Fibroblast of the aortic adventitia (primary cell): ENCODE results near the gene KLK14. TPM values are rescaled to one million over a fixed set of nuclear protein-coding genes. Genes with fewer than 3 reads are reported as not detected.

Experiments
- DNase-seq: peaks from one replicate; pipeline ENCODE4 v3.0.0-alpha.2; 2010; ENCODE audit warnings: low read depth
- H3K4me3 ChIP-seq: 2 replicates; pipeline ENCODE4 v1.5.1; 2011; ENCODE audit warnings: low read depth, mild to moderate bottlenecking, control low read depth, low read length, moderate library complexity
- total RNA-seq: library from RNA; depleted of rRNA; stranded (reverse); fragments of >200 nt; gene quantifications from 2 replicates; pipeline ENCODE4 v1.2.3, GENCODE V29; 2012; ENCODE audit warnings: low replicate concordance
- TF ChIP-seq, protein P1 (sequence below): IDR thresholded peaks from 2 replicates; pipeline ENCODE4 v1.5.1; 2011; ENCODE audit warnings: mild to moderate bottlenecking, low read length, control low read depth, inconsistent platforms; ENCODE audit not compliant: insufficient read depth

The KLK14 gene
- total RNA-seq, 1 donor, result not detected

DNA sequence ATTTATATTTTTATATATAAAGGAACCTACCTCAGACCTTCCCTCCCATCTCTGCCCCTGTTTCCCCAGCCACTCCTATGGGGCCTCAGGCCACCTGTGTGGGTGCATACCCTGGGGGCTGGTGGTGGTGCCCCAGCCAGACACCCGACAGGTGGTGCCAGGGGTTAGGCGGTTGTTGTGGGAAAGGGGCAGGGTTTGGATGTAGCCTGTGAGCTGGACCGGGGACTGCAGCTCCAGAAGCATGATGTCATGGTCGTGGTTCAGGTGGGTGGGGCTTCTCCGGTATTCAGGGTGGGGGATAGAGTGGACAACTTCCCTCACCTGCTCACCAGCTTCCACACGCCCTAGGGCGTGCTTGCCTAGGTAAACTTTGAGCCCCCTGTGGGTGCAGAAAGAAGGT lies 23.0 kb downstream of the KLK14 start:
- DNase-seq, result no peak
- TF ChIP-seq, protein P1, sequence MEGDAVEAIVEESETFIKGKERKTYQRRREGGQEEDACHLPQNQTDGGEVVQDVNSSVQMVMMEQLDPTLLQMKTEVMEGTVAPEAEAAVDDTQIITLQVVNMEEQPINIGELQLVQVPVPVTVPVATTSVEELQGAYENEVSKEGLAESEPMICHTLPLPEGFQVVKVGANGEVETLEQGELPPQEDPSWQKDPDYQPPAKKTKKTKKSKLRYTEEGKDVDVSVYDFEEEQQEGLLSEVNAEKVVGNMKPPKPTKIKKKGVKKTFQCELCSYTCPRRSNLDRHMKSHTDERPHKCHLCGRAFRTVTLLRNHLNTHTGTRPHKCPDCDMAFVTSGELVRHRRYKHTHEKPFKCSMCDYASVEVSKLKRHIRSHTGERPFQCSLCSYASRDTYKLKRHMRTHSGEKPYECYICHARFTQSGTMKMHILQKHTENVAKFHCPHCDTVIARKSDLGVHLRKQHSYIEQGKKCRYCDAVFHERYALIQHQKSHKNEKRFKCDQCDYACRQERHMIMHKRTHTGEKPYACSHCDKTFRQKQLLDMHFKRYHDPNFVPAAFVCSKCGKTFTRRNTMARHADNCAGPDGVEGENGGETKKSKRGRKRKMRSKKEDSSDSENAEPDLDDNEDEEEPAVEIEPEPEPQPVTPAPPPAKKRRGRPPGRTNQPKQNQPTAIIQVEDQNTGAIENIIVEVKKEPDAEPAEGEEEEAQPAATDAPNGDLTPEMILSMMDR, result no peak
- no peak overlapping the region for H3K4me3 ChIP-seq

DNA sequence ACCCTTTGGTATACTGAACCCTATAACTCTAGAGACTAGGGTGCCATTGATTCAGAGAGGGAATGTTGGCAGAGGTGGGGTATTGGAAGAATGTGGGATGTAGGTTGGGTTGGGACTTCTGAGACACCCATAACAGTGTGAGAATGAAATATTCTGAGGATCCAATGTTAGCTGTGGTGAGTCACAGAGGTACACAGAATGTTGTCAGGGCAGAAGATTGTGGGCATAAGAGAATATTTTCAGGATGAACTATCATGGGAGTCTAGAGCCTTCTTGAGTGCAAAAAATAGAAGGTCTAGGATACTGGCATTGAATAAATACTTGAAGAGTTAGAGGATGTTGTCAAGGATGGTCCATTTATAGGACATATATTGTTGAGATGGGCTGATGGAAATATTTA lies 26.8 kb downstream of the KLK14 start:
- no peak for DNase-seq
- TF ChIP-seq, protein P1, result no peak
- no peak overlapping the region for H3K4me3 ChIP-seq

DNA sequence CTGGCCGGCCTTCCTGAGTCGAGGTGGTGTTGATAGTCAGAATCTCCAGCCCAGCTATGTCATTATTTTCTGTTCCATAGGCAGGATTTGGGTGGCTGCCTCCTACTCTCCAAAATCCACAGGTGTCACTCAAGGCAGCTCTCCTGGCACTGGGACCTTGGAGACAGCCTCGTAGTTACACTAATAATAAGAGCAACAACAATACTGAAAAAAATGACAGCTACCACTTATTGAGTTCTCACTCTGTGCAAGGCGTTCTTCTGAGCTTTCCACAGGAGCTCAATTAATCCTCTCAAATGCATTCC lies 35.7 kb downstream of the KLK14 start:
- TF ChIP-seq, protein P1, result no peak
- H3K4me3 ChIP-seq, result no peak overlapping the region
- DNase-seq, result no peak

DNA sequence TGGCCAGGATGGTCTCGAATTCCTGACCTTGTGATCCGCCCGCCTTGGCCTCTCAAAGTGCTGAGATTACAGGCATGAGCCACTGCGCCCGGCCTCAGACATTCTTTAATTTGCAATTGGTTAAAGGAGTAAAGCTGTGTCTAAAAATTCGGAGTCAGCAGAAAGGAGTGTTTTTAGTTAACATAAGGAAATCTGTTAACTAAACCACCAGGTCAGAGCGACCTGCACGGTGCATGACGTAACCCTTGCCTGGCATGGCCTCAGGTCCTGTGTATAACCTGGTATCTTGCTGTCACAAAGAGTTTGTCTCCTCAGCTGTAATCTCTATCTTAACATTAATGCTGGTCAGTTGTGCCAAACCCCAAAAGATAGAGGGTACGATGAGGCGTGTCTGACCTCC lies 38.4 kb downstream of the KLK14 start:
- no peak overlapping the region for H3K4me3 ChIP-seq
- TF ChIP-seq, protein P1, result no peak
- no peak for DNase-seq

DNA sequence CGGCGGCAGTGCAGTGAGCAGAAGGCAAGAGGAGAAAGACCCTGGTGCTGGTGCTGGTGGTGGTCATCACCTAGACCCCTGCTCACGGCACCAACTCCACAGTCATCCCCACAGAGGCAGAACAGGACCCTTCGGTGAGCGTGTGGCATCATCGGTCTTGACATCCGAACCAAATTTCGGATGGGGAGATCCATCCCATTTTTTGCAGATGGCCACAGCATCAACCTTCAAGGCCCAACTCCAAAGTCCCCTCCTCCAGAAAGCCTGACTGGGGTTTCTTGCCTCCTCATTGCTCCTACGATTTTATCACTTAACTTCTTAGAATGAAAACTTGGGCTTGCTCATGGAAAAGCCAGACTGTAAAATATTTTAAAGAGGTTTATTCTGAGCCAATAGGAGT lies 39.2 kb downstream of the KLK14 start:
- TF ChIP-seq, protein P1, result no peak
- DNase-seq, result no peak
- H3K4me3 ChIP-seq, result no peak overlapping the region

DNA sequence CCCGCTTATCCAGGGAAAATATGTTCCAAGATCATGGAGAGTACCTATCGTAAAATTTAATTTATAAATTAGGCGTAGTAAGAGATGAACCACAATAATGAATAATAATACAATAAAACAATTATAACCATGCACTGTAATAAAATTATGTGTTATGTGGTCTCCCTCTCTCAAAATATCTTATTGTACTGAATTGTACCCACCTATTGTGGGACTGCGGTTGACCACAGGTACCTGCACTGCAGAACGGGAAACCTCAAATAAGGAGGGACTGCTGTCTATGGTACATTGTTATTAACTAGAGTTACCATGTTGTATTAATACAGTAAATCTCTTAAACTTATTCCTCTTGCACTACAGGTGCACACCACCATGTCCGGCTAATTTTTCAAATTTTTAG lies 42.5 kb downstream of the KLK14 start:
- TF ChIP-seq, protein P1, result no peak
- no peak overlapping the region for H3K4me3 ChIP-seq

DNA sequence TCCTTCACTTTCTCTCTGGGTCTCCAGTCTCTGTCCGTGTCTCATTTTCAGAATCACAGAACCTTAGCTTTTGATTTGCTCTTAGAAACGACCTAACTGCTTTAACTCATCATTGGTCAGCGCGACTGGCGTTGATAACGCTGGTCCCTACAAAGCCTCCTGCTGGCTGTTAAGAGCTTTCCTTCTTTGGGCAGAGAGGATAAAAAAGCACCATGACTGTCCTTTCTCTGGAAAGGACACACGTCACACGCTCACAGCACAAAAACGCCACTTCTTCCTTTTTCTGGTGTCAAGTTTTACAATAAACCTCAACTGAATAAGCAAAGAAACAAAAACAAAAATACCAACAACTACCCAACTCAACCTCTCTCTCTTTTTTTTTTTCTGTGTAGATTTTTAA lies 46.2 kb downstream of the KLK14 start:
- no peak for DNase-seq
- TF ChIP-seq, protein P1, result no peak
- H3K4me3 ChIP-seq, result no peak overlapping the region

More for the DNA sequence above, 42.5 kb downstream of the KLK14 start:
- DNase-seq, result no peak
